DOHH2 (cell line): ENCODE results near the gene MAP6.

Source experiments
- EZH2phosphoT487 ChIP-seq: fragments of 200-600 bp; sonication (generic); IDR thresholded peaks from 2 replicates; pipeline ENCODE4 v1.6.1; 2017; ENCODE audit warnings: borderline replicate concordance, mild to moderate bottlenecking, antibody characterized with exemption, low read length, moderate library complexity, mixed read lengths
- TF ChIP-seq, protein P1 (sequence below): fragments of 200-600 bp; sonication (generic); IDR thresholded peaks from one replicate; pipeline ENCODE4 v1.5.1; 2014; ENCODE audit warnings: antibody characterized with exemption, mild to moderate bottlenecking, low read depth, low read length; ENCODE audit not compliant: poor library complexity, severe bottlenecking

DNA sequence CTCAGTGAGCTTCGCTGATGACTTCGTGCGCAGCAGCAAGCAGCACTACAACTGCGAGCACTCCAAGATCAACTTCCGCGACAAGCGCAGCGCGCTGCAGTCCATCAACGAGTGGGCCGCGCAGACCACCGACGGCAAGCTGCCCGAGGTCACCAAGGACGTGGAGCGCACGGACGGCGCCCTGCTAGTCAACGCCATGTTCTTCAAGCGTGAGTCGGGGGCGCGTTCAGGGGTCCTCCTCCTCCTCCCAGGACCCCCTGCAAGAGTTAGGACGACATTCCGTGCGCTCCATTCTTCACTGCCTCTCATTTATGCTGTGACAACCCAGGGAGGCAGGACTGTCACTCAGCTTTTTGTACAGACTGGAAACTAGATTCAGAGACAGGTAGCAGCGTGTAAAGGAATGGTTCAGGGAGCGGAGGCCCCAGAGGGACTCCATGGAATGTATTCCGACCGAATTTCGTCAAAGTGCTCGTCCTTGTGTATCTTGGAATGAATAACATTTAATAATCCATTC, 102.0 kb downstream of the MAP6 start:
- TF ChIP-seq, protein P1, sequence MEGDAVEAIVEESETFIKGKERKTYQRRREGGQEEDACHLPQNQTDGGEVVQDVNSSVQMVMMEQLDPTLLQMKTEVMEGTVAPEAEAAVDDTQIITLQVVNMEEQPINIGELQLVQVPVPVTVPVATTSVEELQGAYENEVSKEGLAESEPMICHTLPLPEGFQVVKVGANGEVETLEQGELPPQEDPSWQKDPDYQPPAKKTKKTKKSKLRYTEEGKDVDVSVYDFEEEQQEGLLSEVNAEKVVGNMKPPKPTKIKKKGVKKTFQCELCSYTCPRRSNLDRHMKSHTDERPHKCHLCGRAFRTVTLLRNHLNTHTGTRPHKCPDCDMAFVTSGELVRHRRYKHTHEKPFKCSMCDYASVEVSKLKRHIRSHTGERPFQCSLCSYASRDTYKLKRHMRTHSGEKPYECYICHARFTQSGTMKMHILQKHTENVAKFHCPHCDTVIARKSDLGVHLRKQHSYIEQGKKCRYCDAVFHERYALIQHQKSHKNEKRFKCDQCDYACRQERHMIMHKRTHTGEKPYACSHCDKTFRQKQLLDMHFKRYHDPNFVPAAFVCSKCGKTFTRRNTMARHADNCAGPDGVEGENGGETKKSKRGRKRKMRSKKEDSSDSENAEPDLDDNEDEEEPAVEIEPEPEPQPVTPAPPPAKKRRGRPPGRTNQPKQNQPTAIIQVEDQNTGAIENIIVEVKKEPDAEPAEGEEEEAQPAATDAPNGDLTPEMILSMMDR, result no peak
- no peak for TF ChIP-seq EZH2phosphoT487
